ENCODE measurements around the gene ROCK2.
"Not testable (repeated sequence)": the region's sequence is repeated elsewhere in the genome, so short reads cannot be mapped to it uniquely, and the experiment has no call there.

Gene ROCK2

DNA sequence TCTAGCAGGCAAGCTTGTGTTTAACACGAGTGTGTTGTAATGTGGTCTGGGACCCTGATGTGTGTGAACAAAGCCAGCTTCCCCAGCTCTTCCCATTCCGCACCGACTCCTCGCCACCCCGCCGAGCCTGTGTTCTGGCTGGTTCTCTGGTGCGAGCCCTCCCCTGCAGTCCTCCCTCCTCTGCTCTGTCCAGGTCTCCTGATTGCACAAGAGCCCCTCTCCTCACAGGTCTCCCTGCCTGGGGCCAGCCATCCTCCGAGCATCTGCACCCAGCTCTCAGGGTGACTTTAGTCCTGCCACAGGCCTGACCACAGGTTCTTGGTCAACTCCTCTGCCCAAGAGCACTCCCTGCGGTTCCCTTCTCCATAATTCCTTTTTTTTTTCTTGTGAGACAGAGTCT, 175.9 kb downstream of the ROCK2 start:
- POLR2A ChIA-PET, result no interaction called here
- CTCF ChIA-PET, result no interaction called here
- no peaks in the 10 kb centered on the region for H3K4me1 ChIP-seq (ENCODE audit: control insufficient read depth, insufficient read depth, low read length)
- TF ChIP-seq ZNF830 (tag by site-specific recombination; IDR thresholded peaks at IDR 0.05; ENCODE audit: low read depth) (no peak), ZNF2 (tag by site-specific recombination; IDR thresholded peaks at IDR 0.05) (no peak), YY1 (tag by site-specific recombination; IDR thresholded peaks at IDR 0.05) (no peak), ZBTB8A (tag by site-specific recombination; IDR thresholded peaks at IDR 0.05) (no peak), SETDB1 (IDR thresholded peaks at IDR 0.05; ENCODE audit: insufficient read length, low read length) (no peak)
- no peak overlapping the region for H3K4me3 ChIP-seq (ENCODE audit: low read depth, low read length)
- no peaks in the 10 kb centered on the region for H3K36me3 ChIP-seq (ENCODE audit: control insufficient read depth in 2 of 2, insufficient read depth in 1 of 2, low read length in 2 of 2)
- H3K9me3 ChIP-seq (ENCODE audit: control insufficient read depth, insufficient read depth, low read depth, low read length), result no peaks in the 10 kb centered on the region
- H3K27ac ChIP-seq (ENCODE audit: extremely low read depth, low read depth, low read length), result no peak overlapping the region

- Histone ChIP-seq H3K9me3 (ENCODE audit: control insufficient read depth, insufficient read depth, low read depth, low read length) (no peaks in the 10 kb centered on the region), H3K36me3 (ENCODE audit: control insufficient read depth in 2 of 2, insufficient read depth in 1 of 2, low read length in 2 of 2) (no peaks in the 10 kb centered on the region), H3K4me3 (ENCODE audit: low read depth, low read length) (no peak overlapping the region), H3K4me1 (ENCODE audit: control insufficient read depth, insufficient read depth, low read length) (no peaks in the 10 kb centered on the region), H3K27ac (ENCODE audit: extremely low read depth, low read depth, low read length) (no peak overlapping the region)
- ChIA-PET POLR2A (no interaction called here), CTCF (no interaction called here)
- TF ChIP-seq ZBTB6 (tag by site-specific recombination; IDR thresholded peaks at IDR 0.05) (no peak), FEZF1 (tag by site-specific recombination; IDR thresholded peaks at IDR 0.05) (no peak), ZNF354C (tag by site-specific recombination; IDR thresholded peaks at IDR 0.05; ENCODE audit: borderline replicate concordance, low read depth) (no peak), BCL11A (tag by site-specific recombination; IDR thresholded peaks at IDR 0.05; ENCODE audit: low read depth) (no peak)
Measured at GRCh38 chr2:11166476-11166875, 178.0 kb downstream of the ROCK2 start.

GRCh38 chr2:11165046-11165445, 179.4 kb downstream of the ROCK2 start:
- H3K27ac ChIP-seq (ENCODE audit: extremely low read depth, low read depth, low read length); H3K9me3 ChIP-seq (ENCODE audit: control insufficient read depth, insufficient read depth, low read depth, low read length); H3K4me1 ChIP-seq (ENCODE audit: control insufficient read depth, insufficient read depth, low read length); CTCF ChIA-PET; POLR2A ChIA-PET; H3K4me3 ChIP-seq (ENCODE audit: low read depth, low read length); H3K36me3 ChIP-seq (ENCODE audit: control insufficient read depth in 2 of 2, insufficient read depth in 1 of 2, low read length in 2 of 2): not testable (repeated sequence)

- CTCF ChIA-PET, result interaction anchor here (0.6 to 1.6 kb wide), 4 partner anchors 20 to 446 kb away, joined by 3 to 5 read pairs (median 4); no protein-coding TSS in a partner anchor
- 0 out of 2 replicates have a peak, but pooled peaks have one; percentile 7 for TF ChIP-seq EGR2 (tag by site-specific recombination; IDR thresholded peaks at IDR 0.05; ENCODE audit: low read depth)
- TF ChIP-seq ZNF266 (tag by site-specific recombination; IDR thresholded peaks at IDR 0.05; ENCODE audit: low read depth), result no peak
- POLR2A ChIA-PET, result no interaction called here
Measured at GRCh38 chr2:11163439-11164317, 180.8 kb downstream of the ROCK2 start.

DNA sequence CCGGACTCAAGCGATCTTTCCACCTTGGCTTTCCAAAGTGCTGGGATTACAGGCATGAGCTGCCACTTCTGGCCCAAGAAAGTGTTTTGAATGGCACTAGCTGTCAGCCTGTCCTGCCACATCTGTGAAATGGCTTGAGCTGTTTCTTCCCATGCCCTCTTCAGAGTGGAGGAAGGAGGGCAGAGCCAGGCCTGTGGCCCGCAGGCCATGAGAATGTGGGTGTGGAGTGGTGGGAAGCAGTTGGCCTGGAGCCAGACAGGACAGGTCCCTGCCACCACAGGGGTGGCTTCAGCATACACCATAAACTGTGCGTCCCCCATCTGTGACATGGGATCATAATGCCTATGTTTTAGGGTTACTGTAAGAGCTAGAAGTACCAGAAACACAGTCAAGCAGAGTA, 182.7 kb downstream of the ROCK2 start:
- Histone ChIP-seq H3K27ac (ENCODE audit: extremely low read depth, low read depth, low read length) (no peak overlapping the region), H3K9me3 (ENCODE audit: control insufficient read depth, insufficient read depth, low read depth, low read length) (no peaks in the 10 kb centered on the region), H3K4me3 (ENCODE audit: low read depth, low read length) (no peak overlapping the region), H3K36me3 (ENCODE audit: control insufficient read depth in 2 of 2, insufficient read depth in 1 of 2, low read length in 2 of 2) (no peaks in the 10 kb centered on the region), H3K4me1 (ENCODE audit: control insufficient read depth, insufficient read depth, low read length) (no peaks in the 10 kb centered on the region)
- ChIA-PET POLR2A (no interaction called here), CTCF (interaction anchor here (0.8 to 2.5 kb wide), 4 partner anchors 29 to 329 kb away, joined by 3 to 13 read pairs (median 3); a partner anchor contains a TSS)
- TF ChIP-seq ZFHX2 (tag by site-specific recombination; conservative IDR thresholded peaks at IDR 0.05) (peak; percentile 47), EGR2 (tag by site-specific recombination; IDR thresholded peaks at IDR 0.05; ENCODE audit: low read depth) (0 out of 2 replicates have a peak, but pooled peaks have one; percentile 7), ZNF335 (tag by site-specific recombination; conservative IDR thresholded peaks at IDR 0.05) (no peak)

More at GRCh38 chr2:11163439-11164317, 180.8 kb downstream of the ROCK2 start:
- H3K27ac ChIP-seq (ENCODE audit: extremely low read depth, low read depth, low read length), result no peak overlapping the region
- no peaks in the 10 kb centered on the region for H3K4me1 ChIP-seq (ENCODE audit: control insufficient read depth, insufficient read depth, low read length)
- no peaks in the 10 kb centered on the region for H3K36me3 ChIP-seq (ENCODE audit: control insufficient read depth in 2 of 2, insufficient read depth in 1 of 2, low read length in 2 of 2)
- H3K9me3 ChIP-seq (ENCODE audit: control insufficient read depth, insufficient read depth, low read depth, low read length), result no peaks in the 10 kb centered on the region
- no peak overlapping the region for H3K4me3 ChIP-seq (ENCODE audit: low read depth, low read length)

Measured in HEK293 (cell line).